Muscle of leg (tissue), 9 donors: ENCODE results near the gene TNNI3K. TPM values are rescaled to one million over a fixed set of nuclear protein-coding genes. Genes with fewer than 3 reads are reported as not detected.

Source experiments
- polyA plus RNA-seq, 8 donors: library from polyadenylated mRNA; unstranded; fragments of 120-200 nt; gene quantifications; one replicate each; pipeline versions ENCODE4 v1.2.1 to v1.2.3, GENCODE V29; 2013; ENCODE audit warnings: inconsistent platforms in 1 of 8, low replicate concordance in 1 of 8; ENCODE audit not compliant: insufficient read length in 8 of 8, insufficient read depth in 1 of 8
- total RNA-seq: library from RNA; stranded (reverse); fragments of 120-200 nt; gene quantifications from one replicate; pipeline ENCODE4 v1.2.4, GENCODE V29; 2013

TNNI3K gene
- total and polyA plus RNA-seq, 9 donors = 0.41 to 3.1 (median 1.2) TPM

Other genes with a start within 250 kb of the TNNI3K start
- gene LRRIQ3, start 37.2 kb upstream of the TNNI3K start, total RNA-seq = 0.35 TPM
- gene LRRIQ3, start 37.2 kb upstream of the TNNI3K start, polyA plus RNA-seq = under 1 TPM; 0.11 to 0.84 (median 0.51) TPM
- gene FPGT, start 37.1 kb upstream of the TNNI3K start, total RNA-seq = 13.4 TPM
- gene FPGT, start 37.1 kb upstream of the TNNI3K start, polyA plus RNA-seq = 10 to 100 TPM in 5 of 8 donors, 1 to 10 TPM in 3; 7.8 to 13.4 (median 10.4) TPM